ENCODE results near the gene MCRS1. TPM values are rescaled to one million over a fixed set of nuclear protein-coding genes. Genes with fewer than 3 reads are reported as not detected.
"Not testable (repeated sequence)": the region's sequence is repeated elsewhere in the genome, so short reads cannot be mapped to it uniquely, and the experiment has no call there.

Gene MCRS1
- total RNA-seq, 1 donor from 2014 or later: 50.0 TPM

GRCh38 chr12:49519574-49519936 lies 48.4 kb downstream of the MCRS1 start:
- ATAC-seq: no peak
- H3K4me1 ChIP-seq: no peaks in the 10 kb centered on the region
- intact Hi-C loops (cut with DNase I): loop anchor here (5.0 kb wide), 1 partner anchor 162 kb away; no protein-coding TSS in a partner anchor

GRCh38 chr12:49518914-49519573 lies 48.9 kb downstream of the MCRS1 start:
- no peak for ATAC-seq
- intact Hi-C loops (cut with DNase I): loop anchor here (5.0 kb wide), 1 partner anchor 162 kb away; no protein-coding TSS in a partner anchor

More at GRCh38 chr12:49519574-49519936, 48.4 kb downstream of the MCRS1 start:
- H3K4me3 ChIP-seq: no peak overlapping the region
- no peak for DNase-seq
- H3K36me3 ChIP-seq: peaks cover 10% of the 10 kb centered on the region
- no peak overlapping the region for H3K27ac ChIP-seq
- H3K9me3 ChIP-seq: no peaks in the 10 kb centered on the region
- no peaks in the 10 kb centered on the region for H3K27me3 ChIP-seq (ENCODE audit: low read depth)
- TF ChIP-seq CTCF (IDR thresholded peaks at IDR 0.05): no peak

GRCh38 chr12:49515266-49515665 lies 52.7 kb downstream of the MCRS1 start:
- H3K36me3 ChIP-seq: no peaks in the 10 kb centered on the region
- H3K27me3 ChIP-seq (ENCODE audit: low read depth): no peaks in the 10 kb centered on the region
- H3K4me3 ChIP-seq: no peak overlapping the region
- no peak for DNase-seq
- intact Hi-C loops (cut with DNase I): loop anchor here (5.0 kb wide), 1 partner anchor 158 kb away; no protein-coding TSS in a partner anchor
- no peak overlapping the region for H3K27ac ChIP-seq
- no peaks in the 10 kb centered on the region for H3K9me3 ChIP-seq
- no peak for ATAC-seq
- H3K4me1 ChIP-seq: no peaks in the 10 kb centered on the region
- TF ChIP-seq CTCF (IDR thresholded peaks at IDR 0.05): no peak

More at GRCh38 chr12:49518914-49519573, 48.9 kb downstream of the MCRS1 start:
- DNase-seq: no peak
- H3K27me3 ChIP-seq (ENCODE audit: low read depth): no peaks in the 10 kb centered on the region
- no peak for TF ChIP-seq CTCF (IDR thresholded peaks at IDR 0.05)
- no peak overlapping the region for H3K4me3 ChIP-seq
- no peaks in the 10 kb centered on the region for H3K9me3 ChIP-seq
- peaks cover 8% of the 10 kb centered on the region for H3K36me3 ChIP-seq
- H3K27ac ChIP-seq: no peak overlapping the region
- H3K4me1 ChIP-seq: no peaks in the 10 kb centered on the region

- no peaks in the 10 kb centered on the region for H3K4me1 ChIP-seq
- no peak for ATAC-seq
- H3K27ac ChIP-seq: no peak overlapping the region
- intact Hi-C loops (cut with DNase I): no loop called here
- no peak for TF ChIP-seq CTCF (IDR thresholded peaks at IDR 0.05)
- no peaks in the 10 kb centered on the region for H3K9me3 ChIP-seq
- H3K27me3 ChIP-seq (ENCODE audit: low read depth): no peaks in the 10 kb centered on the region
- no peaks in the 10 kb centered on the region for H3K36me3 ChIP-seq
- H3K4me3 ChIP-seq: no peak overlapping the region
- DNase-seq: no peak
Measured at GRCh38 chr12:49512546-49512945, 55.4 kb downstream of the MCRS1 start.

GRCh38 chr12:49511410-49511809 lies 56.5 kb downstream of the MCRS1 start:
- Histone ChIP-seq H3K9me3 (no peaks in the 10 kb centered on the region), H3K27me3 (ENCODE audit: low read depth) (no peaks in the 10 kb centered on the region), H3K4me1 (no peaks in the 10 kb centered on the region), H3K36me3 (peaks cover 3% of the 10 kb centered on the region), H3K4me3 (no peak overlapping the region), H3K27ac (no peak overlapping the region)
- TF ChIP-seq CTCF (IDR thresholded peaks at IDR 0.05): no peak
- no peak for ATAC-seq
- intact Hi-C loops (cut with DNase I): no loop called here
- DNase-seq: no peak

GRCh38 chr12:49509681-49510080 lies 58.3 kb downstream of the MCRS1 start:
- H3K27ac ChIP-seq; intact Hi-C loops (cut with DNase I); H3K4me1 ChIP-seq; H3K9me3 ChIP-seq; H3K4me3 ChIP-seq; H3K36me3 ChIP-seq; H3K27me3 ChIP-seq (ENCODE audit: low read depth); ATAC-seq; DNase-seq: not testable (repeated sequence)
